ENCODE data around the gene PARL.

DNA sequence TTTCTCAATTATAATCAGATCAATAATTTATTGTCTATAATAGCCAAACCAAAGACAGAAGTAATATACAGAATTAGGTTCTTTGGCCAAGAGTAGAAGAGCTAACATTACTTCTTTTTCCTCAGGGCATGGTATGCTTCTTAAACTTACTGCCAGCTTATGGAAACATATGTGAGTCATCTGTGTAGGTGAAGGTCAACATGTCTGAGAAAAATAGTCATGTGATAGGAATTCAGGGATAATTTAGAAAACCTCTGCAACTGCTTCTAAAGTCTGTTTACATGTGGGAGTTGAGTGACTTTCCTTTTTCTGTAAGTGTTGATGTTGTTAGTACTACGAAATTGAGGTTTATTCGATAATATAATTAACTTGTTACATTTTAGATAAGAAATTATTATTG lies 40.1 kb downstream of the PARL start:
- TF ChIP-seq, protein P1, sequence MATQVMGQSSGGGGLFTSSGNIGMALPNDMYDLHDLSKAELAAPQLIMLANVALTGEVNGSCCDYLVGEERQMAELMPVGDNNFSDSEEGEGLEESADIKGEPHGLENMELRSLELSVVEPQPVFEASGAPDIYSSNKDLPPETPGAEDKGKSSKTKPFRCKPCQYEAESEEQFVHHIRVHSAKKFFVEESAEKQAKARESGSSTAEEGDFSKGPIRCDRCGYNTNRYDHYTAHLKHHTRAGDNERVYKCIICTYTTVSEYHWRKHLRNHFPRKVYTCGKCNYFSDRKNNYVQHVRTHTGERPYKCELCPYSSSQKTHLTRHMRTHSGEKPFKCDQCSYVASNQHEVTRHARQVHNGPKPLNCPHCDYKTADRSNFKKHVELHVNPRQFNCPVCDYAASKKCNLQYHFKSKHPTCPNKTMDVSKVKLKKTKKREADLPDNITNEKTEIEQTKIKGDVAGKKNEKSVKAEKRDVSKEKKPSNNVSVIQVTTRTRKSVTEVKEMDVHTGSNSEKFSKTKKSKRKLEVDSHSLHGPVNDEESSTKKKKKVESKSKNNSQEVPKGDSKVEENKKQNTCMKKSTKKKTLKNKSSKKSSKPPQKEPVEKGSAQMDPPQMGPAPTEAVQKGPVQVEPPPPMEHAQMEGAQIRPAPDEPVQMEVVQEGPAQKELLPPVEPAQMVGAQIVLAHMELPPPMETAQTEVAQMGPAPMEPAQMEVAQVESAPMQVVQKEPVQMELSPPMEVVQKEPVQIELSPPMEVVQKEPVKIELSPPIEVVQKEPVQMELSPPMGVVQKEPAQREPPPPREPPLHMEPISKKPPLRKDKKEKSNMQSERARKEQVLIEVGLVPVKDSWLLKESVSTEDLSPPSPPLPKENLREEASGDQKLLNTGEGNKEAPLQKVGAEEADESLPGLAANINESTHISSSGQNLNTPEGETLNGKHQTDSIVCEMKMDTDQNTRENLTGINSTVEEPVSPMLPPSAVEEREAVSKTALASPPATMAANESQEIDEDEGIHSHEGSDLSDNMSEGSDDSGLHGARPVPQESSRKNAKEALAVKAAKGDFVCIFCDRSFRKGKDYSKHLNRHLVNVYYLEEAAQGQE (IDR thresholded peaks at IDR 0.05; ENCODE audit: insufficient read depth in 1 of 2, low read depth in 2 of 2, low read length in 2 of 2), result no peak
- TF ChIP-seq TAF1 (IDR thresholded peaks at IDR 0.05; ENCODE audit: borderline replicate concordance, insufficient read depth, low read length) (no peak), POLR2AphosphoS5 (IDR thresholded peaks at IDR 0.05; ENCODE audit: low read depth, low read length) (no peak)
